Left colon (tissue), 2 donors: ENCODE data around the gene OCA2. TPM values are rescaled to one million over a fixed set of nuclear protein-coding genes. Genes with fewer than 3 reads are reported as not detected.
"Not testable (repeated sequence)": the region's sequence is repeated elsewhere in the genome, so short reads cannot be mapped to it uniquely, and the experiment has no call there.

Experiments
- ATAC-seq: fragments of 200-7000 bp; cut with Tn5 transposase; one replicate; pipeline ENCODE4 v1.9.1; 2020; ENCODE audit warnings: mild to moderate bottlenecking, moderate library complexity
- DNase-seq, 2 donors: peaks; one replicate each; pipeline ENCODE4 v3.0.0-alpha.2; 2020
- intact Hi-C, 2 donors: fragments of 100-400 bp; cut with DNase I in 1 of 2; cut with micrococcal nuclease in 1 of 2; formaldehyde crosslinking; loops; one replicate each; pipeline versions ENCODE4 v1.11.2 to v1.14.0; 2022; cut with DNase I, micrococcal nuclease
- total RNA-seq, 2 donors: library from RNA; stranded (reverse); fragmentation: NEBNext Ultra II Directional; extraction: Animal tissue kit (Norgen Biotek cat#: 25700); gene quantifications; one replicate each; pipeline ENCODE4 v1.2.1, GENCODE V29; 2021
- donor health status: DM: no; HTN: no; CAD: no.
- donor health status: DM: yes; HTN: yes; CAD: no.

The OCA2 gene
- total RNA-seq, 2 donors from 2014 or later, result 0.18 to 0.31 TPM

- no peak for DNase-seq
- no peak for ATAC-seq
- intact Hi-C loops, result no loop called here
Observed at GRCh38 chr15:27869697-27870281, 229.3 kb downstream of the OCA2 start.

GRCh38 chr15:27868828-27869404 lies 230.2 kb downstream of the OCA2 start:
- intact Hi-C loops, result no loop called here
- ATAC-seq (no peak), DNase-seq (no peak)

- DNase-seq (no peak), ATAC-seq (no peak)
- intact Hi-C loops, result no loop called here
Observed at GRCh38 chr15:27867861-27868260, 231.3 kb downstream of the OCA2 start.

- DNase-seq, result no peak
- ATAC-seq, result no peak
- intact Hi-C loops, result no loop called here
Observed at GRCh38 chr15:27866505-27867165, 232.5 kb downstream of the OCA2 start.

- DNase-seq (no peak), ATAC-seq (no peak)
- intact Hi-C loops, result no loop called here
Observed at GRCh38 chr15:27865926-27866325, 233.2 kb downstream of the OCA2 start.

GRCh38 chr15:27865323-27865922 lies 233.7 kb downstream of the OCA2 start:
- intact Hi-C loops, result no loop called here
- no peak for ATAC-seq
- no peak for DNase-seq

- intact Hi-C loops, result no loop called here
- no peak for DNase-seq
- ATAC-seq, result no peak
Observed at GRCh38 chr15:27864719-27865118, 234.4 kb downstream of the OCA2 start.

GRCh38 chr15:27864086-27864485 lies 235.0 kb downstream of the OCA2 start:
- intact Hi-C loops, result no loop called here
- DNase-seq (no peak), ATAC-seq (no peak)

- intact Hi-C loops, result no loop called here
- ATAC-seq, result no peak
Observed at GRCh38 chr15:27863000-27863399, 236.1 kb downstream of the OCA2 start.

GRCh38 chr15:27861171-27861570 lies 237.9 kb downstream of the OCA2 start:
- intact Hi-C loops, result no loop called here
- ATAC-seq (no peak), DNase-seq (no peak)

More at GRCh38 chr15:27863000-27863399, 236.1 kb downstream of the OCA2 start:
- no peak for DNase-seq

GRCh38 chr15:27855137-27855536 lies 244.0 kb downstream of the OCA2 start:
- ATAC-seq, result no peak
- intact Hi-C loops, result no loop called here
- no peak for DNase-seq

- intact Hi-C loops, result no loop called here
- no peak for ATAC-seq
- DNase-seq, result no peak
Observed at GRCh38 chr15:27854601-27855000, 244.5 kb downstream of the OCA2 start.

GRCh38 chr15:27853624-27854455 lies 245.3 kb downstream of the OCA2 start:
- DNase-seq (no peak), ATAC-seq (no peak)
- intact Hi-C loops, result no loop called here

- no peak for ATAC-seq
- DNase-seq, result no peak
- intact Hi-C loops, result no loop called here
Observed at GRCh38 chr15:27851858-27852210, 247.3 kb downstream of the OCA2 start.

GRCh38 chr15:27850981-27851857 lies 247.9 kb downstream of the OCA2 start:
- intact Hi-C loops, result no loop called here
- ATAC-seq, result no peak
- DNase-seq, result no peak

- no peak for DNase-seq
- intact Hi-C loops, result no loop called here
- no peak for ATAC-seq
Observed at GRCh38 chr15:27850050-27850449, 249.1 kb downstream of the OCA2 start.

GRCh38 chr15:27848936-27849335 lies 250.2 kb downstream of the OCA2 start:
- DNase-seq, intact Hi-C loops, ATAC-seq: not testable (repeated sequence)
